ENCODE results near the gene ATP5F1B. TPM values are rescaled to one million over a fixed set of nuclear protein-coding genes. Genes with fewer than 3 reads are reported as not detected.
A peak's percentile ranks its signal among the peaks of the same experiment; 100 is the strongest.

ATP5F1B gene
- total and polyA plus RNA-seq, 2 of the 13 experiments (the other 11 are each of a cell fraction or from before 2014, with no cell fraction given) = 1,051 to 1,180 TPM

DNA sequence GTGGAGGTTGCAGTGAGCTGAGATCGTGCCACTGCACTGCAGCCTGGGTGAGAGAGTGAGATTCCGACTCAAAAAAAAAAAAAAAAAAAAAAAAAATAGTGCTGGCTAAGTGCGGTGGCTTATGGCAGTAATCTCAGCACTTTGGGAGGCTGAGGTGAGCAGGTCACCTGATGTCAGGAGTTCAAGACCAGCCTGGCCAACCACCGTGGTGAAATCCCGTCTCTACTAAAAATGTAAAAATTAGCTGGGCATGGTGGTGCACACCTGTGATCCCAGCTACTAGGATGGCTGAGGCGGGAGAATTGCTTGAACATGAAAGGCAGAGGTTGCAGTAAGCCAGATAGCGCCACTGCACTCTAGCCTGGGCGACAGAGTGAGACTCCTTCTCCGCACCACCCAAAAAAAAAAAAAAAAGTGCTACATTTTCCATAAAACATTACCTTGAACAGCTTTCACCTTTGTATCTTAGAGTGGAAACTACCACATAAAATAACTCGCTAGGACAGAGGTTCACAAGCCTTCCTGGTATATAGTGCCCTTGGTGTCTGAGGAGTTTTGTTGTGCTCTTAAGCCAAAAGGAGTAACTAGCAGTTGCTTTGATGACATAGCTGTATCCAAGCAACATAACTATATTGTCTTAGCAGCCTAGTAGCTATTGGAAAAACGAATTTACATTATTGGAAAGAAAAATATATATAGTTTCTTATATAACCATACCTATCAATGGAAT, 31.2 kb upstream of the ATP5F1B start:
- no peak overlapping the region for H3K9ac ChIP-seq (ENCODE audit: insufficient read depth, low read depth, low read length)
- H2AFZ ChIP-seq (ENCODE audit: low read length) = no peak overlapping the region
- H3K4me1 ChIP-seq (ENCODE audit: insufficient read depth, low read length) = peaks cover 75% of the 10 kb centered on the region
- POLR2A ChIA-PET = interaction anchor here (0.6 to 1.6 kb wide), 5 partner anchors 8 to 142 kb away, joined by 3 to 7 read pairs (median 3); partner anchors contain the start of genes ATP5F1B and PTGES3
- DNase-seq (ENCODE audit: low spot score) = no peak
- H3K27me3 ChIP-seq (ENCODE audit: control insufficient read depth in 1 of 2, insufficient read depth in 2 of 2, low read length in 2 of 2) = no peaks in the 10 kb centered on the region
- FAIRE-seq = no peak
- CTCF ChIA-PET (ENCODE audit: low intra/inter-chr PET ratio, low total read pairs) = no interaction called here
- in situ Hi-C loops (cut with HindIII; ENCODE audit: extremely low pct_ligation_motif_present, low pct_unique_long_range_greater_than_20kb) (no loop called here), intact Hi-C loops (cut with micrococcal nuclease; ENCODE audit: unreplicated experiment) (no loop called here)
- no peak overlapping the region for H3K27ac ChIP-seq (ENCODE audit: extremely low read length, insufficient read depth, low read length)
- 87% methylated on average over 11 of the region's 11 CpGs for WGBS (ENCODE audit: low lambda C conversion rate)
- H3K4me3 ChIP-seq (replicated peaks in 1 of 3; ENCODE audit: insufficient read depth in 1 of 3, low read depth in 2 of 3, low read length in 3 of 3) = no peak overlapping the region
- peaks cover 91% of the 10 kb centered on the region for H3K79me2 ChIP-seq (ENCODE audit: insufficient read depth, low read length)
- BruUV-seq (replicated peaks) = no TSS peak
- ATAC-seq = no peak
- H4K20me1 ChIP-seq (ENCODE audit: insufficient read depth, low read length) = peaks cover 68% of the 10 kb centered on the region
- H3K9me3 ChIP-seq (ENCODE audit: low read length) = no peaks in the 10 kb centered on the region
- TF ChIP-seq POLR2AphosphoS5 (IDR thresholded peaks at IDR 0.05; ENCODE audit: low read depth, low read length) (peak; percentile 21; the same call in 1 of the 2 replicates), CENPX (CRISPR knock-in tag; IDR thresholded peaks at IDR 0.05) (no peak)
- TF ChIP-seq, protein P1, sequence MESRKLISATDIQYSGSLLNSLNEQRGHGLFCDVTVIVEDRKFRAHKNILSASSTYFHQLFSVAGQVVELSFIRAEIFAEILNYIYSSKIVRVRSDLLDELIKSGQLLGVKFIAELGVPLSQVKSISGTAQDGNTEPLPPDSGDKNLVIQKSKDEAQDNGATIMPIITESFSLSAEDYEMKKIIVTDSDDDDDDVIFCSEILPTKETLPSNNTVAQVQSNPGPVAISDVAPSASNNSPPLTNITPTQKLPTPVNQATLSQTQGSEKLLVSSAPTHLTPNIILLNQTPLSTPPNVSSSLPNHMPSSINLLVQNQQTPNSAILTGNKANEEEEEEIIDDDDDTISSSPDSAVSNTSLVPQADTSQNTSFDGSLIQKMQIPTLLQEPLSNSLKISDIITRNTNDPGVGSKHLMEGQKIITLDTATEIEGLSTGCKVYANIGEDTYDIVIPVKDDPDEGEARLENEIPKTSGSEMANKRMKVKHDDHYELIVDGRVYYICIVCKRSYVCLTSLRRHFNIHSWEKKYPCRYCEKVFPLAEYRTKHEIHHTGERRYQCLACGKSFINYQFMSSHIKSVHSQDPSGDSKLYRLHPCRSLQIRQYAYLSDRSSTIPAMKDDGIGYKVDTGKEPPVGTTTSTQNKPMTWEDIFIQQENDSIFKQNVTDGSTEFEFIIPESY (CRISPR knock-in tag; IDR thresholded peaks at IDR 0.05) = 0 out of 2 replicates have a peak, but pooled peaks have one; percentile 34
- H3K4me2 ChIP-seq (ENCODE audit: low read depth, low read length) = no peak overlapping the region
- peaks cover 8 to 38% of the 10 kb centered on the region in 2 experiments; a peak in 3 of 5 replicates for H3K36me3 ChIP-seq (replicated peaks in 1 of 2; ENCODE audit: control insufficient read depth in 1 of 2, insufficient read depth in 2 of 2, low read length in 2 of 2)

DNA sequence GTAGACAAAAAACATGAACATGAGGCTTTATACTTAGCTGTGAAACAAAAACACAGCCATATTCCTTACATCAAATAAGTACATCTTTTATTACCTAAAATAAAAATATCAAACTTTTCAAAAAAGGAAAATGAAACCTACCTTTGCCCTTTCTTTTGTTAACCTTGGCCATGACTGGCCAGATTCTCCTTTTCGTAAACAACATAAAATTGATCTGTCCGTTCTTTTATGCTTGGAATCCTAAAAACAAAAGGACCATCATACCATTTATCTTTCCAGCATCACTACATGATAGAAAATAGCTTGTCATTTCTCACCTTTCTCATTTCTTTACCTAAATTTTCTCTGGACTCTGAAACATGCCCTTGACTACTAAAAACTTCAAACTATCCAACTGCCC, 25.8 kb upstream of the ATP5F1B start:
- no peak overlapping the region for H2AFZ ChIP-seq (ENCODE audit: low read length)
- no peaks in the 10 kb centered on the region for H3K9me3 ChIP-seq (ENCODE audit: low read length)
- no peak overlapping the region for H3K4me3 ChIP-seq (replicated peaks in 1 of 3; ENCODE audit: insufficient read depth in 1 of 3, low read depth in 2 of 3, low read length in 3 of 3)
- H3K27ac ChIP-seq (ENCODE audit: extremely low read length, insufficient read depth, low read length) = no peak overlapping the region
- POLR2A ChIA-PET = no interaction called here
- 91% methylated on average over 2 of the region's 2 CpGs for WGBS (ENCODE audit: low lambda C conversion rate)
- intact Hi-C loops (cut with micrococcal nuclease; ENCODE audit: unreplicated experiment) (no loop called here), in situ Hi-C loops (cut with HindIII; ENCODE audit: extremely low pct_ligation_motif_present, low pct_unique_long_range_greater_than_20kb) (no loop called here)
- peaks cover 62% of the 10 kb centered on the region for H3K79me2 ChIP-seq (ENCODE audit: insufficient read depth, low read length)
- ATAC-seq (no peak), FAIRE-seq (no peak), DNase-seq (ENCODE audit: low spot score) (no peak)
- H3K27me3 ChIP-seq (ENCODE audit: control insufficient read depth in 1 of 2, insufficient read depth in 2 of 2, low read length in 2 of 2) = no peaks in the 10 kb centered on the region
- BruUV-seq (replicated peaks) = no TSS peak
- H3K4me2 ChIP-seq (ENCODE audit: low read depth, low read length) = no peak overlapping the region
- H3K36me3 ChIP-seq (replicated peaks in 1 of 2; ENCODE audit: control insufficient read depth in 1 of 2, insufficient read depth in 2 of 2, low read length in 2 of 2) = peaks cover 22 to 58% of the 10 kb centered on the region in 2 experiments; a peak in 4 of 5 replicates
- peaks cover 31% of the 10 kb centered on the region for H3K4me1 ChIP-seq (ENCODE audit: insufficient read depth, low read length)
- peaks cover 24% of the 10 kb centered on the region for H4K20me1 ChIP-seq (ENCODE audit: insufficient read depth, low read length)
- no peak overlapping the region for H3K9ac ChIP-seq (ENCODE audit: insufficient read depth, low read depth, low read length)
- CTCF ChIA-PET (ENCODE audit: low intra/inter-chr PET ratio, low total read pairs) = no interaction called here
- TF ChIP-seq E2F5 (CRISPR knock-in tag; conservative IDR thresholded peaks at IDR 0.05) (no peak), ZNF292 (CRISPR knock-in tag; IDR thresholded peaks at IDR 0.05; ENCODE audit: borderline replicate concordance, low read depth) (no peak), ZNF142 (CRISPR knock-in tag; IDR thresholded peaks at IDR 0.05) (no peak)

All from HepG2 (cell line).